Measurements from ENCODE around the gene BTBD18. TPM values are rescaled to one million over a fixed set of nuclear protein-coding genes. Genes with fewer than 3 reads are reported as not detected.

The BTBD18 gene
- total RNA-seq, 1 donor from 2014 or later: not detected

GRCh38 chr11:57762235-57762861 lies 10.7 kb upstream of the BTBD18 start:
- peaks cover 39% of the 10 kb centered on the region for H3K4me1 ChIP-seq
- TF ChIP-seq POLR2AphosphoS5 (IDR thresholded peaks at IDR 0.05; ENCODE audit: insufficient read depth in 1 of 2, low read depth in 1 of 2) (no peak), CTCF (IDR thresholded peaks at IDR 0.05) (no peak), POLR2A (IDR thresholded peaks at IDR 0.05) (no peak)
- H3K4me3 ChIP-seq: peak overlapping the region; percentile 54 to 56
- no peaks in the 10 kb centered on the region for H3K36me3 ChIP-seq
- H3K9me3 ChIP-seq: no peaks in the 10 kb centered on the region
- DNase-seq (ENCODE audit: extremely low spot score in 2 of 2): no peak
- H3K27me3 ChIP-seq: no peaks in the 10 kb centered on the region
- H3K27ac ChIP-seq: peak overlapping the region; percentile 91
- intact Hi-C loops (cut with DNase I): no loop called here

- Histone ChIP-seq H3K4me1 (peaks cover 33% of the 10 kb centered on the region), H3K9me3 (no peaks in the 10 kb centered on the region), H3K4me3 (peak within 1 kb of the TSS; percentile 54 to 56), H3K36me3 (no peaks in the 10 kb centered on the region), H3K27ac (peak within 1 kb of the TSS; percentile 91), H3K27me3 (no peaks in the 10 kb centered on the region)
- peak in 1 of 2 donors; percentile 96 for DNase-seq (ENCODE audit: extremely low spot score in 2 of 2)
- TF ChIP-seq CTCF (IDR thresholded peaks at IDR 0.05): no peak
- TF ChIP-seq POLR2AphosphoS5 (IDR thresholded peaks at IDR 0.05; ENCODE audit: insufficient read depth in 1 of 2, low read depth in 1 of 2): peak; percentile 41 to 98
- TF ChIP-seq POLR2A (IDR thresholded peaks at IDR 0.05): peak in 1 of 2 donors; percentile 85
- intact Hi-C loops (cut with DNase I): no loop called here
These were observed 9.9 kb upstream of the BTBD18 start, which contains the start of gene CTNND1 for GRCh38 chr11:57761301-57762234. Gene CTNND1 (plus strand): TSS chr11:57761802. CDS start chr11:57791479, 29,677 bp downstream.

GRCh38 chr11:57758174-57758573 lies 6.6 kb upstream of the BTBD18 start:
- no peak for DNase-seq (ENCODE audit: extremely low spot score in 2 of 2)
- Histone ChIP-seq H3K36me3 (no peaks in the 10 kb centered on the region), H3K27ac (no peak overlapping the region), H3K9me3 (no peaks in the 10 kb centered on the region), H3K27me3 (no peaks in the 10 kb centered on the region), H3K4me3 (no peak overlapping the region), H3K4me1 (no peaks in the 10 kb centered on the region)
- intact Hi-C loops (cut with DNase I): no loop called here
- no peak for TF ChIP-seq POLR2AphosphoS5 (IDR thresholded peaks at IDR 0.05; ENCODE audit: insufficient read depth in 1 of 2, low read depth in 1 of 2)

- no peak for TF ChIP-seq CTCF (IDR thresholded peaks at IDR 0.05)
- no peak for TF ChIP-seq POLR2AphosphoS5 (IDR thresholded peaks at IDR 0.05; ENCODE audit: insufficient read depth in 1 of 2, low read depth in 1 of 2)
- TF ChIP-seq POLR2A (IDR thresholded peaks at IDR 0.05): no peak
- intact Hi-C loops (cut with DNase I): no loop called here
- H3K9me3 ChIP-seq: no peaks in the 10 kb centered on the region
- no peaks in the 10 kb centered on the region for H3K4me1 ChIP-seq
- H3K27me3 ChIP-seq: no peaks in the 10 kb centered on the region
- no peaks in the 10 kb centered on the region for H3K36me3 ChIP-seq
- H3K27ac ChIP-seq: no peak overlapping the region
- H3K4me3 ChIP-seq: no peak overlapping the region
- no peak for DNase-seq (ENCODE audit: extremely low spot score in 2 of 2)
These were observed 1.3 kb upstream of the BTBD18 start for GRCh38 chr11:57752954-57753353.

- no peak for DNase-seq (ENCODE audit: extremely low spot score in 2 of 2)
- Histone ChIP-seq H3K4me1 (no peaks in the 10 kb centered on the region), H3K27me3 (no peaks in the 10 kb centered on the region), H3K4me3 (no peak overlapping the region), H3K36me3 (no peaks in the 10 kb centered on the region), H3K9me3 (no peaks in the 10 kb centered on the region), H3K27ac (no peak overlapping the region)
- TF ChIP-seq POLR2A (IDR thresholded peaks at IDR 0.05) (no peak), POLR2AphosphoS5 (IDR thresholded peaks at IDR 0.05; ENCODE audit: insufficient read depth in 1 of 2, low read depth in 1 of 2) (no peak), CTCF (IDR thresholded peaks at IDR 0.05) (no peak)
- intact Hi-C loops (cut with DNase I): no loop called here
These were observed 443 bp downstream of the BTBD18 start for GRCh38 chr11:57751176-57751575.

Data from vagina (tissue), 2 donors.